Body of pancreas (tissue), 4 donors: ENCODE measurements around the gene SH3TC1. TPM values are rescaled to one million over a fixed set of nuclear protein-coding genes. Genes with fewer than 3 reads are reported as not detected.

ENCODE experiments used
- ATAC-seq: fragments of 150-250 bp; one replicate; pipeline ENCODE4 v1.9.1; 2016
- DNase-seq, 4 donors: peaks; one replicate each; pipeline ENCODE4 v3.0.0-alpha.2; 2019
- H3K27ac ChIP-seq, 4 donors: fragments of 200-600 bp; sonication (generic); 1 replicate in 3 of 4; 2 replicates in 1 of 4; pipeline versions ENCODE4 v1.5.1 to v1.6.1; 2016 to 2019; ENCODE audit warnings: mild to moderate bottlenecking in 1 of 4, mixed read lengths in 1 of 4, moderate library complexity in 1 of 4
- H3K27me3 ChIP-seq, 2 donors: fragments of 200-600 bp; sonication (generic); one replicate each; pipeline ENCODE4 v1.6.0; 2016; ENCODE audit warnings: mild to moderate bottlenecking in 1 of 2
- H3K36me3 ChIP-seq, 2 donors: fragments of 200-600 bp; sonication (generic); replicated peaks in 1 of 2; 2 replicates each; pipeline ENCODE4 v1.5.1; 2016; ENCODE audit warnings: low read depth in 2 of 2; ENCODE audit not compliant: insufficient read depth in 1 of 2
- H3K4me1 ChIP-seq: fragments of 200-600 bp; sonication (generic); one replicate; pipeline ENCODE4 v1.6.0; 2016
- H3K4me3 ChIP-seq, 2 donors: fragments of 200-600 bp; sonication (generic); 1 replicate in 1 of 2; 2 replicates in 1 of 2; pipeline ENCODE4 v1.5.1; 2016 to 2019
- H3K9me3 ChIP-seq, 3 donors: fragments of 200-600 bp; sonication (generic); 1 replicate in 2 of 3; 2 replicates in 1 of 3; pipeline ENCODE4 v1.5.1; 2016
- POLR2A ChIP-seq, 3 donors: fragments of 450-650 bp; IDR thresholded peaks; one replicate each; pipeline ENCODE4 v1.6.1; 2016; ENCODE audit warnings: antibody characterized with exemption in 3 of 3, mild to moderate bottlenecking in 2 of 3
- WGBS, 2 donors: methylation state at CpG; one replicate each; pipeline ENCODE4 v1.1.5; 2017; 5-methylcytosine and 5-hydroxymethylcytosine counted together
- intact Hi-C: fragments of 100-400 bp; cut with DNase I; formaldehyde crosslinking; loops from one replicate; pipeline ENCODE4 v1.15.1; 2023
- total RNA-seq, 2 donors: library from RNA; depleted of rRNA; stranded (reverse); fragments of >200 nt; gene quantifications; one replicate each; pipeline ENCODE4 v1.1.0, GENCODE V29; 2016
- TF ChIP-seq, protein P1 (sequence below), 7 experiments: fragments of 450-650 bp in 4 of 7; fragments of 200-600 bp in 3 of 7; sonication (generic) in 3 of 7; IDR thresholded peaks; one replicate each; pipeline ENCODE4 v1.5.1; 2016 to 2019; ENCODE audit warnings: antibody characterized with exemption in 7 of 7

The SH3TC1 gene
- total RNA-seq, 2 donors from 2014 or later = 31.1 to 103 TPM

- Histone ChIP-seq H3K9me3 (no peaks in the 10 kb centered on the region), H3K4me3 (no peak overlapping the region), H3K27me3 (no peaks in the 10 kb centered on the region), H3K4me1 (no peaks in the 10 kb centered on the region), H3K36me3 (no peaks in the 10 kb centered on the region), H3K27ac (no peak overlapping the region)
- ATAC-seq (no peak), DNase-seq (no peak)
- no peak for TF ChIP-seq POLR2A (IDR thresholded peaks at IDR 0.05)
- TF ChIP-seq, protein P1, sequence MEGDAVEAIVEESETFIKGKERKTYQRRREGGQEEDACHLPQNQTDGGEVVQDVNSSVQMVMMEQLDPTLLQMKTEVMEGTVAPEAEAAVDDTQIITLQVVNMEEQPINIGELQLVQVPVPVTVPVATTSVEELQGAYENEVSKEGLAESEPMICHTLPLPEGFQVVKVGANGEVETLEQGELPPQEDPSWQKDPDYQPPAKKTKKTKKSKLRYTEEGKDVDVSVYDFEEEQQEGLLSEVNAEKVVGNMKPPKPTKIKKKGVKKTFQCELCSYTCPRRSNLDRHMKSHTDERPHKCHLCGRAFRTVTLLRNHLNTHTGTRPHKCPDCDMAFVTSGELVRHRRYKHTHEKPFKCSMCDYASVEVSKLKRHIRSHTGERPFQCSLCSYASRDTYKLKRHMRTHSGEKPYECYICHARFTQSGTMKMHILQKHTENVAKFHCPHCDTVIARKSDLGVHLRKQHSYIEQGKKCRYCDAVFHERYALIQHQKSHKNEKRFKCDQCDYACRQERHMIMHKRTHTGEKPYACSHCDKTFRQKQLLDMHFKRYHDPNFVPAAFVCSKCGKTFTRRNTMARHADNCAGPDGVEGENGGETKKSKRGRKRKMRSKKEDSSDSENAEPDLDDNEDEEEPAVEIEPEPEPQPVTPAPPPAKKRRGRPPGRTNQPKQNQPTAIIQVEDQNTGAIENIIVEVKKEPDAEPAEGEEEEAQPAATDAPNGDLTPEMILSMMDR (IDR thresholded peaks at IDR 0.05) = no peak
- intact Hi-C loops = no loop called here
- 84 to 88% methylated on average over 13 of the region's 15 CpGs for WGBS, 2 donors
Measured at GRCh38 chr4:8280876-8281440, 81.9 kb downstream of the SH3TC1 start.

- DNase-seq = peak; percentile 25 to 35 (median 32)
- H3K4me1 ChIP-seq = no peaks in the 10 kb centered on the region
- no peak overlapping the region for H3K4me3 ChIP-seq
- H3K27ac ChIP-seq = no peak overlapping the region
- H3K36me3 ChIP-seq = no peaks in the 10 kb centered on the region
- WGBS, 2 donors = 69 to 70% methylated on average over 10 to 19 of the region's 19 CpGs
- no peaks in the 10 kb centered on the region for H3K9me3 ChIP-seq
- no peak for ATAC-seq
- TF ChIP-seq POLR2A (IDR thresholded peaks at IDR 0.05) = no peak
- TF ChIP-seq, protein P1 (IDR thresholded peaks at IDR 0.05) = no peak
- intact Hi-C loops = no loop called here
- no peaks in the 10 kb centered on the region for H3K27me3 ChIP-seq
Measured at GRCh38 chr4:8281519-8282133, 82.5 kb downstream of the SH3TC1 start.

DNA sequence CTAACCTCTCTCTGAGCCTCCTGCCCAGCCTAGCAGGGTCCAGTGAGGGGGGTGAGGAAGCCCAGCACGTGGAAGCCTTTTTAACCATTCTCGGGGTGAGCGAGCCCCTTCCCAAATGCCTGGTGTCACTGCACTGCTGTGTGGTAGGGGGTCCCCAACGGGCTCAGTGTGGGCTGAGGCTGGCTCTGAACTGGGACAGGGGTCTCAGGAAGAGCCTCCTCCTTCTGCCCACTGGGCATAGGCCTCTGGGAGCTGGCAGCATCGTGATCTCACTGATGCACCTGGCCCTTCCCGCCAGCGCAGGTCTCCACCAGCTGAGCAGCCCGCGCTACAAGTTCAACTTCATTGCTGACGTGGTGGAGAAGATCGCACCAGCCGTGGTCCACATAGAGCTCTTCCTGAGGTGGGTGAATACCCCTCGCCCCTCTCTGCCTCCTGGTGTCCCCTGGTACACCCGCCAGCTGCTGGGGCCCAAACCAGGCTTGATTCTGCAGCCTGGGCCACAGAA is 83.1 kb downstream of the SH3TC1 start:
- DNase-seq (no peak), ATAC-seq (no peak)
- TF ChIP-seq, protein P1 (IDR thresholded peaks at IDR 0.05) = no peak
- TF ChIP-seq POLR2A (IDR thresholded peaks at IDR 0.05) = no peak
- Histone ChIP-seq H3K4me1 (no peaks in the 10 kb centered on the region), H3K4me3 (no peak overlapping the region), H3K27me3 (no peaks in the 10 kb centered on the region), H3K9me3 (no peaks in the 10 kb centered on the region), H3K36me3 (no peaks in the 10 kb centered on the region), H3K27ac (no peak overlapping the region)
- intact Hi-C loops = no loop called here
- WGBS, 2 donors = 81 to 82% methylated on average over 3 to 14 of the region's 14 CpGs

GRCh38 chr4:8282742-8283141 is 83.7 kb downstream of the SH3TC1 start:
- no peaks in the 10 kb centered on the region for H3K9me3 ChIP-seq
- no peaks in the 10 kb centered on the region for H3K4me1 ChIP-seq
- H3K27me3 ChIP-seq = no peaks in the 10 kb centered on the region
- no peak for TF ChIP-seq POLR2A (IDR thresholded peaks at IDR 0.05)
- no peaks in the 10 kb centered on the region for H3K36me3 ChIP-seq
- DNase-seq (no peak), ATAC-seq (no peak)
- intact Hi-C loops = no loop called here
- 85 to 87% methylated on average over 14 of the region's 14 CpGs for WGBS, 2 donors
- no peak overlapping the region for H3K27ac ChIP-seq
- H3K4me3 ChIP-seq = no peak overlapping the region

- 67 to 77% methylated on average over 9 to 10 of the region's 10 CpGs for WGBS, 2 donors
- DNase-seq (no peak), ATAC-seq (no peak)
- Histone ChIP-seq H3K36me3 (no peaks in the 10 kb centered on the region), H3K27me3 (no peaks in the 10 kb centered on the region), H3K27ac (no peak overlapping the region), H3K4me3 (no peak overlapping the region), H3K4me1 (no peaks in the 10 kb centered on the region), H3K9me3 (no peaks in the 10 kb centered on the region)
- intact Hi-C loops = no loop called here
- TF ChIP-seq, protein P1 (IDR thresholded peaks at IDR 0.05) = no peak
- TF ChIP-seq POLR2A (IDR thresholded peaks at IDR 0.05) = no peak
Measured at GRCh38 chr4:8283161-8283560, 84.1 kb downstream of the SH3TC1 start.
